DMS114 treated with DMSO at 0.1 percent for 48 hours (cell line): ENCODE measurements around the gene SPATA32.

Experiments
- DNase-seq: peaks from one replicate; lab custom pipeline; 2025; ENCODE audit not compliant: unreplicated experiment; lab: John Stamatoyannopoulos, UW

Gene SPATA32

GRCh38 chr17:45247429-45248131, 14.3 kb downstream of the SPATA32 start:
- DNase-seq: peak; percentile 82

- no peak for DNase-seq
Measured at GRCh38 chr17:45246861-45247428, 14.9 kb downstream of the SPATA32 start.

GRCh38 chr17:45246338-45246737, 15.6 kb downstream of the SPATA32 start:
- no peak for DNase-seq

GRCh38 chr17:45244725-45245656, 16.9 kb downstream of the SPATA32 start:
- DNase-seq: no peak

DNA sequence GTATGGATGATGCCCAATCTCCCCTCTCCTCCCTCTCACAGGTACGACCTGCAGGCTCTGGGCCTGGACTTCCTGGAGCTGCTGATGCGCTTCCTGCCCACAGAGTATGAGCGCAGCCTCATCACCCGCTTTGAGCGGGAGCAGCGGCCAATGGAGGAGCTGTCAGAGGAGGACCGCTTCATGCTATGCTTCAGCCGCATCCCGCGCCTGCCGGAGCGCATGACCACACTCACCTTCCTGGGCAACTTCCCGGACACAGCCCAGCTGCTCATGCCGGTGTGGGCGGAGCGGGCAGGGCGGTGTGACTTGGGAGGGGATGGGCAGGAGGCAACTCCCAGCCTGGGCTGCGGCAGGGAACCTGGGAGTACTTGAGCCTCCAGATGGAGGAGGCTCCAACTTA, 18.1 kb downstream of the SPATA32 start:
- DNase-seq: no peak

DNA sequence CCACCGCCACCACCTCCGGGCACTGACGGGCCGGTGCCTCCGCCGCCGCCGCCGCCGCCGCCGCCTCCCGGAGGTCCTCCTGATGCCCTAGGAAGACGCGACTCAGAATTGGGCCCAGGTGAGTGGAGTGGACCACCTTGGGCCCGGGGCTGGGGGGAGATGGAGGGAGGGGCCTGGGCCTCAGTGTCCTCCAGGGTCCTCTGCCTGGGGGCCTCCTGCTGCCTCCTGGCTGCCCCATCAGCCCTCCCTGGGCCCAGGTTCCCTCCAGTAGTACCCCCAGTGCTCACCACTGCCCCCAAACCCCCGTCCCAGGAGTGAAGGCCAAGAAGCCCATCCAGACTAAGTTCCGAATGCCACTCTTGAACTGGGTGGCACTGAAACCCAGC, 19.9 kb downstream of the SPATA32 start:
- DNase-seq: no peak

DNA sequence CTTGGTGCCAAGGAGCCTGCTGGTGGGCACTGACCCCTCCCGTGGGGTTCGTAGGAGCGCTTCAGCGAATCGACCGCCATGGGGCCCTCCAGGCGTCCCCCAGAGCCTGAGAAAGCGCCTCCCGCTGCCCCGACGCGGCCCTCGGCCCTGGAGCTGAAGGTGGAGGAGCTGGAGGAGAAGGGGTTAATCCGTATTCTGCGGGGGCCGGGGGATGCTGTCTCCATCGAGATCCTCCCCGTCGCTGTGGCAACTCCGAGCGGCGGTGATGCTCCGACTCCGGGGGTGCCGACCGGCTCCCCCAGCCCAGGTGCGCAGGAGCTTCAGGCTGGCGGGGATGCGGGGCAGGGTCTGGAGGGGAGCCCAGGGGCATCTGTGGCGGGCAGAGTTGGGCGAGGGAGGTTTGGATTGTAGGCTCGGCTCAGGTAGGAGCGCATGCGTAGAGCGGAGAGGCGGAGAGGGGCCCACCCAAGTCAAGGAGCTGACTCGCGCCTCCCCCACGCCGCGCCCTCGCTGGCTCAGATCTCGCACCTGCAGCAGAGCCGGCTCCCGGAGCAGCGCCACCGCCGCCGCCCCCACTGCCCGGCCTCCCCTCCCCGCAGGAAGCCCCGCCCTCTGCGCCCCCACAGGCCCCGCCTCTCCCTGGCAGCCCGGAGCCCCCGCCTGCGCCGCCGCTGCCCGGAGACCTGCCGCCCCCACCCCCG, 20.4 kb downstream of the SPATA32 start:
- no peak for DNase-seq

GRCh38 chr17:45240905-45241327, 21.0 kb downstream of the SPATA32 start:
- DNase-seq: no peak

- no peak for DNase-seq
Measured at GRCh38 chr17:45238155-45238774, 23.6 kb downstream of the SPATA32 start.

DNA sequence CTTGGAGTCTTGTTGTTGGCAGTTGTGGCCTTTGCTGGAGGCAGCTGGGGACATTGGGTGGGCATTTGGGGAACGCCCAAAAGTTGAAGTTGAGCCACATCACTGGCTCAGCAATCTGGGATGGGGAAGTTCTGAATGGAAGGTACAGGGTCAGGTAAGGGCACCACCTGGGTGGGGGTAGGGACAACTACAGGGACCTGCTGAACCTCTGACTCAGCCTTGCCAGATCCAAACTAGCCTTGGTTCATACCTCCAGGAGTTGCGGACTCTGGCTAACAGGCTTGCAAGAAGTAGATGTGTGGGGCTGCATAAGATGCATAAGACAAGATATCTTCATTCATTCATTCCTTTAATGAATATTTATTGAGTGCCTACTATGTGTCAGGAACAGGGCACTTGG, 24.2 kb downstream of the SPATA32 start:
- no peak for DNase-seq

- DNase-seq: no peak
Measured at GRCh38 chr17:45236282-45236606, 25.6 kb downstream of the SPATA32 start.

- peak; percentile 31 for DNase-seq
Measured at GRCh38 chr17:45235416-45236281, 26.2 kb downstream of the SPATA32 start.

DNA sequence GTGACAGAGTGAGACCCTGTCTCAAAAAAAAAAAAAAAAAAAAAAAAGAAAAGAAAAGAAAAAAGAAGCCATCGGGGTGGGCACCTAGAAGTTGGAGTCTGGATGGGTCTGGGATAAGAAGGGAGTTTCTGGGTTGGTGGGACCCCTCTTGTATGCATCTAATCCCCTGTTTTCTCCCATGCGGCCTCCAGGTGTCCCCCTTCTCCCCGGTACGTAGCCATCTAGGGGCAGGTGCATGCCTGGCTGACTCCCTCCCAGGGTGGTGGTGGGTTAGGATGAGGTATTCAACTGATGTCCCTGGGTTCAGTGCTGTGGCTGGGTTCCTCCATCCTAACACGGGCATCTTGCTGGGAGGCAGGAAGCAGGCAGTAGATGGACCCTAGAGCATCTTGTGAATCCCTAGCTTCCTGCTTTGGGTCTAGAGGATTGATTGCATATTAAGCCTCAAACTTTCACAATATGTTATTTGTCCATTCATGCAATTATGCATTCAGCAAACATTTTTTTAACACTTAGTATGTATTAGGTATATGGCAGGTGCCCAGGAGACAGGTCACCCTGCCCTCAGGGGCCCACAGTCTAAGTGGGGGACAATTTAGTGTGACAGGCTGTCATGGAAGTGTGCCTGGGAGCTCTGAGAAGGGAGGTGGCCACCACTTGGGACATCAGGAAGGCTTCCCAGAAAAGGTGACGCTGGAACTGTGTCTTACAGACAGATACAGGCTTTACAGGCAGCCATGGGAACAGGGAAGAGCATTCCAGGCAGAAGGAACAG, 27.1 kb downstream of the SPATA32 start:
- DNase-seq: no peak

- DNase-seq: no peak
Measured at GRCh38 chr17:45233423-45233924, 28.4 kb downstream of the SPATA32 start.

- DNase-seq: no peak
Measured at GRCh38 chr17:45232514-45233422, 29.1 kb downstream of the SPATA32 start.

GRCh38 chr17:45231481-45232116, 30.3 kb downstream of the SPATA32 start:
- DNase-seq: no peak

DNA sequence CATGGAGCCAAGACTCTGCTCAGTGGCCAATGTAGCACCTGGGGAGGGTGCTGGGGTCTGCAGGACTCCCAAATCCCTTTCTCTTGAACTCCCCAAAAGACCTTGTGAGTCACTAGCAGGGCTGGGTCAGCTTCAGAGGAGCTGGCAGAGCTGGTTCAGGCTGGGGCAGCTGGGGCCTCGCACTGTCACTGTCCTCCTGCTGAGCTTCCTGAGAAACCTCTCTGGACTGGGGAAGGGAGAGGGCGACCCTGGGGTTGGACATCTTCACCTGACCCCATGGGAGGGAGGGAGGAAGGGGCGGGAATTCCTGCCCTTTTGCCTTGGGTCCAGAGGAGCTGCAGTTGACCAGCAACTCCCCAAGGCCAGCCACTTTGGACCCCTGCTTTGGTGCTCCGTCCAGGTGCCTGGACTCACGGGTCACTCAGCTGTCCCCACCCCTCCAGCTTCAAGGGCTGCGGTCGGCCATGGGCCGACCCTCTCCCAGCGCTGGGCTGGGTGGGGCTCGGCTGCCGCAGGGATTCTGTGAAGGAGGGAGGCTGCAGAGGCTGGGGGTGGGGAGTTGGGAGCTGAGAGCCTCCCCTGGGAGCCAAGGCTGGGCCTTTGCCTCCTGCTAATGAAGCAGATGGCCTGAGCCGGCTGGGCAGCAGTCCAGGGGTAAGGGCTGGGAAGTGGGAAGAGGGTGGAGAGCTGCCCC, 31.0 kb downstream of the SPATA32 start:
- DNase-seq: no peak
